Mammary epithelial cell (primary cell): ENCODE measurements around the gene PKP3.

Experiments
- CTCF ChIP-seq, 2 donors: IDR thresholded peaks in 1 of 2; conservative IDR thresholded peaks in 1 of 2; 2 replicates each; pipeline ENCODE4 v1.5.1; 2011 to 2012; ENCODE audit warnings: inconsistent platforms in 2 of 2, low read length in 2 of 2, mild to moderate bottlenecking in 2 of 2, control low read depth in 1 of 2, low read depth in 1 of 2; ENCODE audit not compliant: insufficient read depth in 1 of 2; ENCODE audit errors: extremely low read depth in 1 of 2
- EZH2 ChIP-seq: IDR thresholded peaks from 2 replicates; pipeline ENCODE4 v1.6.1; 2012; ENCODE audit warnings: low read length, inconsistent platforms, borderline replicate concordance

GRCh38 chr11:406796-407650 lies 13.0 kb downstream of the PKP3 start:
- TF ChIP-seq CTCF (conservative IDR thresholded peaks at IDR 0.05 in 1 of 2, IDR thresholded peaks at IDR 0.05 in 1 of 2; ENCODE audit: extremely low read depth in 1 of 2, insufficient read depth in 1 of 2, low read depth in 1 of 2, low read length in 2 of 2) (no peak), EZH2 (no peak)
